D721Med (cell line): Measurements from ENCODE around the gene RSPO3.

Experiments
- DNase-seq: peaks from one replicate; pipeline ENCODE4 v3.0.0; 2011; ENCODE audit warnings: low spot score; ENCODE audit not compliant: insufficient read length
- FAIRE-seq: peaks from 2 replicates; lab custom pipeline; 2011; peaks lifted over from hg19 to GRCh38; lab: Jason Lieb, UNC
- TF ChIP-seq, protein P1 (sequence below): IDR thresholded peaks from 2 replicates; pipeline ENCODE4 v1.5.1; 2012; ENCODE audit warnings: mild to moderate bottlenecking, control low read depth; ENCODE audit not compliant: insufficient read depth; ENCODE audit errors: missing control alignments

The RSPO3 gene

GRCh38 chr6:127129251-127129650 lies 10.8 kb downstream of the RSPO3 start:
- FAIRE-seq (no peak), DNase-seq (no peak)
- TF ChIP-seq, protein P1, sequence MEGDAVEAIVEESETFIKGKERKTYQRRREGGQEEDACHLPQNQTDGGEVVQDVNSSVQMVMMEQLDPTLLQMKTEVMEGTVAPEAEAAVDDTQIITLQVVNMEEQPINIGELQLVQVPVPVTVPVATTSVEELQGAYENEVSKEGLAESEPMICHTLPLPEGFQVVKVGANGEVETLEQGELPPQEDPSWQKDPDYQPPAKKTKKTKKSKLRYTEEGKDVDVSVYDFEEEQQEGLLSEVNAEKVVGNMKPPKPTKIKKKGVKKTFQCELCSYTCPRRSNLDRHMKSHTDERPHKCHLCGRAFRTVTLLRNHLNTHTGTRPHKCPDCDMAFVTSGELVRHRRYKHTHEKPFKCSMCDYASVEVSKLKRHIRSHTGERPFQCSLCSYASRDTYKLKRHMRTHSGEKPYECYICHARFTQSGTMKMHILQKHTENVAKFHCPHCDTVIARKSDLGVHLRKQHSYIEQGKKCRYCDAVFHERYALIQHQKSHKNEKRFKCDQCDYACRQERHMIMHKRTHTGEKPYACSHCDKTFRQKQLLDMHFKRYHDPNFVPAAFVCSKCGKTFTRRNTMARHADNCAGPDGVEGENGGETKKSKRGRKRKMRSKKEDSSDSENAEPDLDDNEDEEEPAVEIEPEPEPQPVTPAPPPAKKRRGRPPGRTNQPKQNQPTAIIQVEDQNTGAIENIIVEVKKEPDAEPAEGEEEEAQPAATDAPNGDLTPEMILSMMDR, result no peak

GRCh38 chr6:127131275-127131674 lies 12.8 kb downstream of the RSPO3 start:
- no peak for FAIRE-seq
- DNase-seq, result no peak
- TF ChIP-seq, protein P1, result no peak

DNA sequence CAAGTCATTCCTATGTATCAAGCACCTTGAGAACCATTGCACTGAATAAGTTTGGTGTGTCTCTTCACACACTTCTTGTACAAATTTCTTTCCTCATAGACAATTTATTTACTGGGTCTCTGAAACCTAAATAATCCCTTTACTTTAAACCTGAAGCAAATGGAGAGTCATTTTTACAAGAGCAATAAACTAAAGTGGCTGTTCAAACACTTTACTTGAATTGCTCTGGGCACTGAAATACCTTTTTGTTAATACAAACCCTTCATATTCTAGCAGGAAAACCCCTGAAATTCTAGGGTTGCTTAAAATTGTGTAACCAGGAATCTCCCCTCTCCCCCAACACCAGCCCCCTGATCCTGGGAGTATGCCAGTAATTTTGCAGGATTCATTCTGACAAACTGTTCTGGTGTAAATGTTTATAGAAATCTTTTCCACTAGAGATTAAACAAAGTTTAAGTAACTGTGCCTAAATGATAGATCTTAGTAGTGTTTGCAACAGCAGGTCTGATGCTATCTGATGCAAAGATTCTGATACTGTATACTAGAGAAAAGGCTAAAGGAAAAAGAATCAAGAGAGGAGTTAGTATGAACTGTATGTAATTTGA lies 13.4 kb downstream of the RSPO3 start:
- FAIRE-seq (no peak), DNase-seq (no peak)
- TF ChIP-seq, protein P1, result no peak

DNA sequence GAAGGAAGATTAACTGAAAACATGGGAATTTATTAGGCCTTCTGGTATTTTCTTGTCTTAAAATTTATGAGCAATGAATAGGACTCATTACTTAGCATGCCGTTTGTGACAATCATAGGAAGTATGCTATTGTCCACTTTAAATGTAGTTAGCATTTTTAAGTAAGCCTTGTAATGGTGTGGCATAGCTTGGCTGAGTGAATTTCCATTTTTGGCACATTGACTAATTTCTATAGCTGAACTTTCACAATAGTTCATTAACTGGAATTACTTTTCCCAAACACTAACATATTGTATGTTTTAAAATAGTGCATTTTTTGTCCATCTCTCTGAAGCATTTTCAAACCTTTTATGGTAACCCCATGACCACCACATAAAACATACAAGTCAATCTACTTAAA lies 15.7 kb downstream of the RSPO3 start:
- TF ChIP-seq, protein P1, result no peak
- no peak for FAIRE-seq

DNA sequence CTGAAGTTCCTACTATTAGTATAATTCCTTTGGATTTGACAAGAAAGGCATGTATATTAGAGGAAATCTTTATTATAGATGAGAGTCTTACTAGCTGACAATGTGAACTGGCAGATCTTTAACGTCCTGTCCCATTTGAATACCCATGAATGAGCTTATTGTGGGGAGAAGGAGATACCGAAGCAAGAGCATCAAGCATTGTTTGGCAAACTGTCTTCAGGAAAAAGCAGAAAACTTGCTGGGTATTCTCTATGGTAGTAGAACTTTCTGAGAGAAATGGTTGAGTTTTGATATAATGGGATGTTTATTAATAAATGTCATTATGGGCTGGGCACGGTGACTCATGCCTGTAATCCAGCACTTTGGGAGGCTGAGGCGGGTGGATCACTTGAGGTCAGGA lies 18.3 kb downstream of the RSPO3 start:
- FAIRE-seq (no peak), DNase-seq (no peak)
- TF ChIP-seq, protein P1, result no peak

More for the DNA sequence above, 15.7 kb downstream of the RSPO3 start:
- no peak for DNase-seq

- TF ChIP-seq, protein P1, result no peak
- DNase-seq (no peak), FAIRE-seq (no peak)
These were observed 28.5 kb downstream of the RSPO3 start for GRCh38 chr6:127146932-127147331.

DNA sequence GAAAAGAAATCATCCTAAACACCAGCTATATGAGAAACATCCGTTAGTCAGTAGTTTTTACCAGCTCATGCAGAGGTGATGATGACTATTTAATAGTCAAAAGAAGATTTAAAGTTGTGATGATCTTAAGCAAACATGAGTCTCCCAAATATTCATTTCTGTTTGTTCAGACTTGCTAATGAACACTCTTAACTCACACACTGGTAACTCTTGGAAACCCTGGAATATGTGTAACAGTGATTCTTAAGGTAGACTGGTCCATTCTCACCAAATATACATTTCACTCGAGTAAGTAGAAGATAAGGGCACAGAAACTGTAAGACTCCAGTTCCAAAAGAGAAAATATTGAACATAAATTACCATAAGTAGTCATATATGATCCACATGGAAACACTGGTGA lies 29.1 kb downstream of the RSPO3 start:
- FAIRE-seq (no peak), DNase-seq (no peak)

More for the DNA sequence above, 29.1 kb downstream of the RSPO3 start:
- TF ChIP-seq, protein P1, result no peak
